CD14-positive monocyte (primary cell): Measurements from ENCODE around the gene MED14. TPM values are rescaled to one million over a fixed set of nuclear protein-coding genes. Genes with fewer than 3 reads are reported as not detected.

ENCODE experiments used
- DNase-seq, 3 donors: peaks; one replicate each; pipeline ENCODE4 v3.0.0-alpha.2; 2011 to 2022
- H2AFZ ChIP-seq: 2 replicates; pipeline ENCODE4 v1.6.0; 2012; ENCODE audit warnings: mild to moderate bottlenecking, low read depth, low read length, inconsistent platforms; ENCODE audit not compliant: insufficient read depth, poor library complexity, severe bottlenecking
- H3K27ac ChIP-seq, 2 donors: 1 replicate in 1 of 2; 2 replicates in 1 of 2; pipeline ENCODE4 v1.5.1; 2012 to 2013; ENCODE audit warnings: low read length in 2 of 2, control low read depth in 1 of 2, inconsistent platforms in 1 of 2, low read depth in 1 of 2, mild to moderate bottlenecking in 1 of 2
- H3K27me3 ChIP-seq, 2 donors: one replicate each; pipeline versions ENCODE4 v1.6.0 to v1.6.1; 2011 to 2013; ENCODE audit warnings: low read length in 2 of 2; ENCODE audit not compliant: control insufficient read depth in 2 of 2, insufficient read depth in 2 of 2
- H3K36me3 ChIP-seq, 2 donors: replicated peaks in 1 of 2; 1 replicate in 1 of 2; 2 replicates in 1 of 2; pipeline versions ENCODE4 v1.5.1 to v1.6.1; 2012 to 2013; ENCODE audit warnings: low read length in 2 of 2, control low read depth in 1 of 2, inconsistent platforms in 1 of 2, mild to moderate bottlenecking in 1 of 2; ENCODE audit not compliant: insufficient read depth in 2 of 2, control insufficient read depth in 1 of 2
- H3K4me1 ChIP-seq, 2 donors: 1 replicate in 1 of 2; 2 replicates in 1 of 2; pipeline versions ENCODE4 v1.5.1 to v1.6.1; 2012 to 2013; ENCODE audit warnings: low read length in 2 of 2, control low read depth in 1 of 2, inconsistent platforms in 1 of 2, mild to moderate bottlenecking in 1 of 2, moderate library complexity in 1 of 2; ENCODE audit not compliant: insufficient read depth in 2 of 2, control insufficient read depth in 1 of 2
- H3K4me2 ChIP-seq: replicated peaks from 2 replicates; pipeline ENCODE3; 2012; ENCODE audit warnings: low read length, moderate library complexity, mild to moderate bottlenecking; ENCODE audit not compliant: poor library complexity, severe bottlenecking; ENCODE audit errors: extremely low read depth
- H3K4me3 ChIP-seq, 3 experiments: fragments of 200-600 bp in 1 of 3; sonication (generic) in 1 of 3; replicated peaks in 1 of 3; 1 replicate in 2 of 3; 2 replicates in 1 of 3; pipeline ENCODE4 v1.5.1; 2011 to 2013; ENCODE audit warnings: low read length in 3 of 3, mild to moderate bottlenecking in 3 of 3, control low read depth in 2 of 3, low read depth in 2 of 3, inconsistent platforms in 1 of 3, moderate library complexity in 1 of 3
- H3K79me2 ChIP-seq: 2 replicates; pipeline ENCODE4 v1.6.0; 2012; ENCODE audit warnings: mild to moderate bottlenecking, control low read depth, inconsistent platforms, low read length, moderate library complexity; ENCODE audit not compliant: insufficient read depth
- H3K9ac ChIP-seq: 2 replicates; pipeline ENCODE4 v1.6.0; 2017; ENCODE audit warnings: low read length, mild to moderate bottlenecking; ENCODE audit not compliant: insufficient read depth, poor library complexity, severe bottlenecking
- H3K9me3 ChIP-seq, 2 donors: replicated peaks in 1 of 2; 1 replicate in 1 of 2; 2 replicates in 1 of 2; pipeline versions ENCODE4 v1.5.1 to v1.6.1; 2012 to 2013; ENCODE audit warnings: low read length in 2 of 2, control low read depth in 1 of 2; ENCODE audit not compliant: control insufficient read depth in 1 of 2, insufficient read depth in 1 of 2
- H4K20me1 ChIP-seq: 2 replicates; pipeline ENCODE4 v1.6.0; 2012; ENCODE audit warnings: mild to moderate bottlenecking, low read length, control low read depth, moderate library complexity; ENCODE audit not compliant: insufficient read depth
- H3K27ac Mint-ChIP-seq, 7 donors: one replicate each; pipeline ENCODE4 v1.8.0; 2020; ENCODE audit warnings: mild to moderate bottlenecking in 7 of 7, mixed read lengths in 7 of 7, moderate library complexity in 6 of 7, inconsistent platforms in 2 of 7
- H3K27me3 Mint-ChIP-seq, 3 donors: one replicate each; pipeline ENCODE4 v1.8.0; 2021 to 2022; ENCODE audit warnings: low read depth in 3 of 3, mild to moderate bottlenecking in 3 of 3, mixed read lengths in 3 of 3, moderate library complexity in 3 of 3, inconsistent platforms in 1 of 3
- H3K36me3 Mint-ChIP-seq, 2 donors: one replicate each; pipeline ENCODE4 v1.8.0; 2020; ENCODE audit warnings: mixed read lengths in 2 of 2, inconsistent platforms in 1 of 2, mild to moderate bottlenecking in 1 of 2
- H3K4me1 Mint-ChIP-seq: one replicate; pipeline ENCODE4 v1.8.0; 2020; ENCODE audit warnings: mild to moderate bottlenecking, mixed read lengths
- H3K4me3 Mint-ChIP-seq, 2 donors: one replicate each; pipeline ENCODE4 v1.8.0; 2020; ENCODE audit warnings: mild to moderate bottlenecking in 2 of 2, mixed read lengths in 2 of 2, moderate library complexity in 1 of 2
- H3K9me3 Mint-ChIP-seq, 7 donors: one replicate each; pipeline ENCODE4 v1.8.0; 2020 to 2022; ENCODE audit warnings: mixed read lengths in 7 of 7, mild to moderate bottlenecking in 6 of 7, moderate library complexity in 6 of 7, inconsistent platforms in 2 of 7
- WGBS: methylation state at CpG from one replicate; pipeline ENCODE4 v1.1.5; 2013; ENCODE audit warnings: missing lambda C conversion rate; ENCODE audit not compliant: insufficient coverage; 5-methylcytosine and 5-hydroxymethylcytosine counted together
- intact Hi-C, 2 donors: fragments of 100-400 bp; cut with micrococcal nuclease; formaldehyde crosslinking; loops; one replicate each; pipeline versions ENCODE4 v1.15.0 to v1.15.1; 2023
- polyA plus RNA-seq, 3 donors: library from polyadenylated mRNA; depleted of rRNA in 1 of 3; unstranded in 2 of 3; stranded (reverse) in 1 of 3; fragments of 300-500 nt in 2 of 3; fragments of >200 nt in 1 of 3; fragmentation: Illumina TruSeq in 2 of 3; gene quantifications; 1 replicate in 2 of 3; 2 replicates in 1 of 3; pipeline ENCODE4 v1.2.3, GENCODE V29; 2012 to 2021
- TF ChIP-seq, protein P1 (sequence below): fragments of 200-600 bp; IDR thresholded peaks from one replicate; pipeline ENCODE4 v1.8.0; 2022; ENCODE audit warnings: antibody characterized with exemption, mild to moderate bottlenecking

The MED14 gene
- polyA plus RNA-seq, 3 donors = 3.6 to 20.4 (median 6.8) TPM

DNA sequence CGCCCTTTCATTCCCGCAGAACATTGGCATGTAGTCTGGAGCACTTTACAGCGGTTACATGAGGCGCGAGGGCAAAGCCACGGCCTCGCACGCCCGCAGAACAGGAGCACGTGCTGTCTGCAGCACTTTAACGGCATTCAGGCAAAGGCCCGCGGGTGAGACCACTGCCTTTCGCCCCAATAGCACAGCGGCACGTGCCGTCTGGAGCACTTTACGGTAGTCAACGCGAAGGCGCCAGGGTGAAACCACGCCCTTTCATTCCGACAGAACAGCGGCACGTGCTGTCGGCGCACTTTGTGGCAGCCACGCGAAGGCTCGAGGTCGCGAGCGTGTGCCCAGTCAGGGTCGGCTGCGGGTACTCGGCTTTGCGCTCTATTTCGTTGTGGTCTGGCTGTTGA is 112.2 kb downstream of the MED14 start, which contains the start of gene MPC1L:
MPC1L (plus strand) TSS at position 290 of the 398 bp plus-strand sequence. CDS start 138 bp downstream, outside the sequence.
- H3K27ac Mint-ChIP-seq = peak within 1 kb of the TSS in 2 of 7 donors; percentile 31 to 57
- Histone ChIP-seq H3K9me3 (peaks cover 7 to 16% of the 10 kb centered on the region in 2 donors), H3K79me2 (no peaks in the 10 kb centered on the region), H3K36me3 (peaks cover 10 to 31% of the 10 kb centered on the region in 2 donors), H3K9ac (no peak within 1 kb of the TSS), H3K27ac (no peak within 1 kb of the TSS), H2AFZ (no peak within 1 kb of the TSS), H3K4me3 (no peak within 1 kb of the TSS), H3K27me3 (peaks cover 0 to 2% of the 10 kb centered on the region in 2 donors), H4K20me1 (peaks cover 25% of the 10 kb centered on the region), H3K4me1 (no peaks in the 10 kb centered on the region), H3K4me2 (no peak within 1 kb of the TSS)
- peaks cover 0 to 24% (median 13%) of the 10 kb centered on the region in 7 donors for H3K9me3 Mint-ChIP-seq
- intact Hi-C loops = no loop called here
- peaks cover 12 to 31% of the 10 kb centered on the region in 2 donors for H3K36me3 Mint-ChIP-seq
- TF ChIP-seq, protein P1, sequence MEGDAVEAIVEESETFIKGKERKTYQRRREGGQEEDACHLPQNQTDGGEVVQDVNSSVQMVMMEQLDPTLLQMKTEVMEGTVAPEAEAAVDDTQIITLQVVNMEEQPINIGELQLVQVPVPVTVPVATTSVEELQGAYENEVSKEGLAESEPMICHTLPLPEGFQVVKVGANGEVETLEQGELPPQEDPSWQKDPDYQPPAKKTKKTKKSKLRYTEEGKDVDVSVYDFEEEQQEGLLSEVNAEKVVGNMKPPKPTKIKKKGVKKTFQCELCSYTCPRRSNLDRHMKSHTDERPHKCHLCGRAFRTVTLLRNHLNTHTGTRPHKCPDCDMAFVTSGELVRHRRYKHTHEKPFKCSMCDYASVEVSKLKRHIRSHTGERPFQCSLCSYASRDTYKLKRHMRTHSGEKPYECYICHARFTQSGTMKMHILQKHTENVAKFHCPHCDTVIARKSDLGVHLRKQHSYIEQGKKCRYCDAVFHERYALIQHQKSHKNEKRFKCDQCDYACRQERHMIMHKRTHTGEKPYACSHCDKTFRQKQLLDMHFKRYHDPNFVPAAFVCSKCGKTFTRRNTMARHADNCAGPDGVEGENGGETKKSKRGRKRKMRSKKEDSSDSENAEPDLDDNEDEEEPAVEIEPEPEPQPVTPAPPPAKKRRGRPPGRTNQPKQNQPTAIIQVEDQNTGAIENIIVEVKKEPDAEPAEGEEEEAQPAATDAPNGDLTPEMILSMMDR = no peak
- 97% methylated on average over 26 of the region's 38 CpGs for WGBS
- H3K4me3 Mint-ChIP-seq = no peak within 1 kb of the TSS
- no peak for DNase-seq
- H3K27me3 Mint-ChIP-seq = peaks cover 0 to 32% (median 0%) of the 10 kb centered on the region in 3 donors
- H3K4me1 Mint-ChIP-seq = peaks cover under 1% of the 10 kb centered on the region

DNA sequence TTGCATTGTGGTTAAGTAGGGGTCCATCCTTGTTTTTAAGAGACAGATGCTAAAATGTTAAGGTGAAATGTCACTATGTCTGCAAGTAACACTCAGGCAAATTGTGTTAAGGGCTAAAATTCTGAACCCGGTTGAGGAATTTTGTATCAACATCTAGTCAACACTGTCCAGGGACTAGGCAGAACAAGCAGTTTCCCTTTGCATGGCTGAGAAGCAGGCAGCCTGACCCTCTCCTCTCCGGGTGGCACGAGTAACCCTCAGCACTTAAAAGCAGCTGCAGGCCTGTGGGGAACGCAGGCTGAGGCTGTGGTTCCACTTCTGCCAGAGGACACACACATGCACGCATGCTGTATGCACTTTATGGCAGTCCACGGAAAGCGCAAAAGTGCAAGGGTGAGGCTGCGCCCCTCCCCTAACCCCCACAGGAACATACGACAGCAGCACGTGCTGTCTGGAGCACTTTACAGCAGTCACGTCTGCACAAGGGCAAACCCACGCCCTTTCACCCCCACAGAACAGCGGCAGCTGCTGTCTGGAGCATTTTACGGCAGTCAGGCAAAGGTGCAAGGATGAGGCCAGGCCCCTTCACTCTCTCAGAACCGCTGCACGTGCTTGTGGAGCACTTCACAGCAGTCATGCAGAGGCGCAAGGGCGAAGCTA is 112.7 kb downstream of the MED14 start:
- no peak overlapping the region for H3K4me2 ChIP-seq
- peaks cover 7 to 16% of the 10 kb centered on the region in 2 donors for H3K9me3 ChIP-seq
- H2AFZ ChIP-seq = no peak overlapping the region
- DNase-seq = no peak
- Mint-ChIP-seq H3K4me3 (no peak overlapping the region), H3K27me3 (peaks cover 0 to 34% (median 0%) of the 10 kb centered on the region in 3 donors), H3K4me1 (no peaks in the 10 kb centered on the region), H3K27ac (no peak overlapping the region), H3K9me3 (peaks cover 0 to 24% (median 13%) of the 10 kb centered on the region in 7 donors), H3K36me3 (peaks cover 7 to 26% of the 10 kb centered on the region in 2 donors)
- H3K79me2 ChIP-seq = no peaks in the 10 kb centered on the region
- no peaks in the 10 kb centered on the region for H3K4me1 ChIP-seq
- no peak overlapping the region for H3K27ac ChIP-seq
- peaks cover 7 to 25% of the 10 kb centered on the region in 2 donors for H3K36me3 ChIP-seq
- 94% methylated on average over 12 of the region's 18 CpGs for WGBS
- TF ChIP-seq, protein P1 = no peak
- no peak overlapping the region for H3K9ac ChIP-seq
- intact Hi-C loops = no loop called here
- H3K27me3 ChIP-seq = peaks cover 0 to 2% of the 10 kb centered on the region in 2 donors
- H4K20me1 ChIP-seq = peaks cover 20% of the 10 kb centered on the region
- H3K4me3 ChIP-seq = no peak overlapping the region
